ENCODE measurements around the gene ZNF74.

Gene ZNF74

DNA sequence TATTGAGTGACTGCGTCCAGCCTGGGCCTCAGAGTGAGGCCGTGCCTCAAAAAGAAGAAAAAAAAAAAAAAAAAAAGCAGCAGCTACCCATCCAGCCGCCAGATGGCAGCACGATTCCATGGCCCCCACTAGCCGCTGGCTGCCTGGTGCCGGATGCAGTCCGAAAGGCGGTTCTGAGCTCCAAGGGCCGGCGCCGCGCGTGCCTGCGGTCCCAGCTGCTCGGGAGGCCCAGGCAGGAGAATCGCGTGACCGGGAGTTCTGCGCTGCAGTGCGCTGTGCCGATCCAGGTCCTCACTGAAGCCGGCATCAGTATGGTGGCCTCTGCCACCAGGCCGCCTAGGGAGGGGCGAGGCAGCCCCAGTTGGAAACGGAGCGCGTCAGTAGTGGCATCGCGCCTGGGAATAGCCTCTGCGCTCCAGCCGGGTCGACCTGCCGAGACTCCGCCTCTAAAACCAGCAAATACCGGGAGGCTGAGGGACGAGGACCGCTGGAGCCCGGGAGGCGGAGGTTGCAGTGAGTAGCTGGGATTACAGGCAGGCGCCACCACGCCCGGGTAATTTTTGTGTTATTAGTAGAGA is 24.3 kb downstream of the ZNF74 start:
- no peaks in the 10 kb centered on the region for H3K36me3 ChIP-seq (ENCODE audit: control insufficient read depth, insufficient read depth, low read length)
- H3K4me3 ChIP-seq (ENCODE audit: low read depth, low read length): no peak overlapping the region
- no peaks in the 10 kb centered on the region for H3K79me2 ChIP-seq
- no peaks in the 10 kb centered on the region for H3K4me1 ChIP-seq
- no peaks in the 10 kb centered on the region for H3K27me3 ChIP-seq (ENCODE audit: control insufficient read depth, insufficient read depth, low read length)
- H3K9ac ChIP-seq: no peak overlapping the region
- peak overlapping the region; percentile 56 for H3K4me2 ChIP-seq (ENCODE audit: low read length)
- no peak overlapping the region for H3K27ac ChIP-seq
- H3K9me3 ChIP-seq (ENCODE audit: control insufficient read depth, low read length): no peaks in the 10 kb centered on the region
- TF ChIP-seq, protein P1, sequence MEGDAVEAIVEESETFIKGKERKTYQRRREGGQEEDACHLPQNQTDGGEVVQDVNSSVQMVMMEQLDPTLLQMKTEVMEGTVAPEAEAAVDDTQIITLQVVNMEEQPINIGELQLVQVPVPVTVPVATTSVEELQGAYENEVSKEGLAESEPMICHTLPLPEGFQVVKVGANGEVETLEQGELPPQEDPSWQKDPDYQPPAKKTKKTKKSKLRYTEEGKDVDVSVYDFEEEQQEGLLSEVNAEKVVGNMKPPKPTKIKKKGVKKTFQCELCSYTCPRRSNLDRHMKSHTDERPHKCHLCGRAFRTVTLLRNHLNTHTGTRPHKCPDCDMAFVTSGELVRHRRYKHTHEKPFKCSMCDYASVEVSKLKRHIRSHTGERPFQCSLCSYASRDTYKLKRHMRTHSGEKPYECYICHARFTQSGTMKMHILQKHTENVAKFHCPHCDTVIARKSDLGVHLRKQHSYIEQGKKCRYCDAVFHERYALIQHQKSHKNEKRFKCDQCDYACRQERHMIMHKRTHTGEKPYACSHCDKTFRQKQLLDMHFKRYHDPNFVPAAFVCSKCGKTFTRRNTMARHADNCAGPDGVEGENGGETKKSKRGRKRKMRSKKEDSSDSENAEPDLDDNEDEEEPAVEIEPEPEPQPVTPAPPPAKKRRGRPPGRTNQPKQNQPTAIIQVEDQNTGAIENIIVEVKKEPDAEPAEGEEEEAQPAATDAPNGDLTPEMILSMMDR (IDR thresholded peaks at IDR 0.05): peak; percentile 80
- H2AFZ ChIP-seq: peak overlapping the region; percentile 70

DNA sequence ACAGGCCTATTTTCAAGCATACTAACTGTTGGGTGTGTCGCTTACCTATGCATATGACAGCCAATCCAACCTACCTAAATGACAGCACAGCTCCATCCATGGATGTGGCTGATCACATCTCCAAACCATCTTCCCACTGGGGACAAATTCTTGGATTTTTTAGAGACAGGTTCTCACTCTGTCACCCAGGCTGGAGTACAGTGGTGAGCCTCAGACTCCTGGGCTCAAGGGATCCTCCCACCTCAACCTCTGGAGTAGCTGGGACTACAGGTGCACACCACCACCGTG is 25.7 kb downstream of the ZNF74 start:
- Histone ChIP-seq H3K4me1 (no peaks in the 10 kb centered on the region), H3K27ac (no peak overlapping the region), H3K4me2 (ENCODE audit: low read length) (no peak overlapping the region), H3K36me3 (ENCODE audit: control insufficient read depth, insufficient read depth, low read length) (no peaks in the 10 kb centered on the region), H3K9ac (no peak overlapping the region), H3K79me2 (no peaks in the 10 kb centered on the region), H3K4me3 (ENCODE audit: low read depth, low read length) (no peak overlapping the region), H3K9me3 (ENCODE audit: control insufficient read depth, low read length) (no peaks in the 10 kb centered on the region), H3K27me3 (ENCODE audit: control insufficient read depth, insufficient read depth, low read length) (no peaks in the 10 kb centered on the region), H2AFZ (no peak overlapping the region)
- TF ChIP-seq, protein P1 (IDR thresholded peaks at IDR 0.05): no peak

DNA sequence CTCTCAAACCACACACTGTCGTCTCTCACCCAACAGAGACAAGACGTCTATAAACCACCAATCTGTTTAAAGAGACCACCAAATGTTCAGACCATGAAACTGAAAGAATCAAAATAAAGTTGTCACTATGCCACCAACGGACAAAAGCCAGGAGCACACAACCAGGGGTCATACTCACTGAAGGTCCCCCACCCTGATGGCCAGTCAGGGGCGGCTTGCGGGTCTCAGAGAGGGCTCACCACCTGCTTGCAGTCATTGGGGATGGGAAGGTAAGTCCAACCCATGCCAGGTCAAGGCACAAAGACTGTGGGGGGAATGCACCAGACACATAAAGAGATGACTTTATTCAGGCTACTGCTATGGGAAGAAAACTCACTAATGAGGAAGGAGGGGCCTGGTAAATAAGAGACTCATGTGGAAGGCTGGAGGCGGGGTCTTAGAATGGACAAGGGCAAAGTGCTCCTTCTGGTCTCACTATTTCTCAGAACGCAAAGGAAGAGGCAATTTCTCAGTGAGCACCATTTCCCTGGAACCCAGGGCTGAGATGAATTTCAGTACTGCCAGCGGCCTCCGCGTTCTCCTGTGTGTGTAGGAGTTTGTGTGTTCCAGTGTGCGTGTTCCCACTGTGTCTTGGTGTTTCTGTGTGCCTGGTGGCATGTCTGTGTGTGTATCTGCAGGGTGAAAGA is 26.3 kb downstream of the ZNF74 start:
- Histone ChIP-seq H3K79me2 (no peaks in the 10 kb centered on the region), H3K4me2 (ENCODE audit: low read length) (no peak overlapping the region), H3K4me3 (ENCODE audit: low read depth, low read length) (no peak overlapping the region), H3K4me1 (no peaks in the 10 kb centered on the region), H3K27me3 (ENCODE audit: control insufficient read depth, insufficient read depth, low read length) (no peaks in the 10 kb centered on the region), H3K27ac (no peak overlapping the region), H2AFZ (no peak overlapping the region), H3K9me3 (ENCODE audit: control insufficient read depth, low read length) (no peaks in the 10 kb centered on the region), H3K36me3 (ENCODE audit: control insufficient read depth, insufficient read depth, low read length) (no peaks in the 10 kb centered on the region), H3K9ac (no peak overlapping the region)
- TF ChIP-seq, protein P1 (IDR thresholded peaks at IDR 0.05): no peak

DNA sequence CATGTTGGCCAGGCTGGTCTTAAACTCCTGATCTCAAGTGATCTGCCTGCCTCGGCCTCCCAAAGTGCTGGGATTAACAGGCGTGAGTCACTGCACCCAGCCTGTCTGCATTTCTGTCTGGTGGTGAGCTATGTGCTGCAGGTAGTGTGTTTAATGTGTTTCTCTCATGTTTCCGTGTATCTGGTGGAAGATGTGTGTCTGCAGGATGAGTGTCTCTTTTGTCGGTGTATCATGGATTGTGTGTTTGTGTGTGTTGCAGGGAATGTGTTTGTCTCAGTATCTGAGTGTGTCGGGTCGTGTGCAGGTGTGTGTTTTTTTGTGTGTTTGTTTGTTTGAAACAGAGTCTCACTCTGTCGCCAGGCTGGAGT is 27.5 kb downstream of the ZNF74 start:
- Histone ChIP-seq H3K9me3 (ENCODE audit: control insufficient read depth, low read length) (no peaks in the 10 kb centered on the region), H2AFZ (no peak overlapping the region), H3K27me3 (ENCODE audit: control insufficient read depth, insufficient read depth, low read length) (peaks cover 6% of the 10 kb centered on the region), H3K27ac (no peak overlapping the region), H3K9ac (no peak overlapping the region), H3K36me3 (ENCODE audit: control insufficient read depth, insufficient read depth, low read length) (no peaks in the 10 kb centered on the region), H3K4me3 (ENCODE audit: low read depth, low read length) (no peak overlapping the region), H3K79me2 (no peaks in the 10 kb centered on the region), H3K4me1 (no peaks in the 10 kb centered on the region), H3K4me2 (ENCODE audit: low read length) (no peak overlapping the region)
- TF ChIP-seq, protein P1 (IDR thresholded peaks at IDR 0.05): no peak

All from parathyroid adenoma (tissue), 2 donors.